Activated naive CD4-positive, alpha-beta T cell treated with anti-CD3 and anti-CD28 coated beads, Interleukin-2, amount 10 ng/mL, durations not matched to agents 7 days and 5 days (primary cell): ENCODE data around the gene MKLN1.

Experiments used
- CTCF ChIA-PET: fragments of 350-600 bp; sonication (Branson Sonifier 250); formaldehyde crosslinking; loops from one replicate; lab custom pipeline; 2021; ENCODE audit warnings: antibody characterized with exemption; lab: Charles Lee
- DNase-seq: peaks from one replicate; pipeline ENCODE4 v3.0.0-alpha.2; 2020
- H3K27ac Mint-ChIP-seq: one replicate; pipeline ENCODE4 v1.8.0; 2021; ENCODE audit warnings: mild to moderate bottlenecking, moderate library complexity, mixed read lengths
- H3K27me3 Mint-ChIP-seq: one replicate; pipeline ENCODE4 v1.8.0; 2021; ENCODE audit warnings: mild to moderate bottlenecking, mixed read lengths
- H3K36me3 Mint-ChIP-seq: one replicate; pipeline ENCODE4 v1.8.0; 2021; ENCODE audit warnings: mixed read lengths
- H3K4me1 Mint-ChIP-seq: one replicate; pipeline ENCODE4 v1.8.0; 2021; ENCODE audit warnings: mixed read lengths
- H3K4me3 Mint-ChIP-seq: one replicate; pipeline ENCODE4 v1.8.0; 2021; ENCODE audit warnings: mild to moderate bottlenecking, moderate library complexity, mixed read lengths
- H3K9me3 Mint-ChIP-seq: one replicate; pipeline ENCODE4 v1.8.0; 2021; ENCODE audit warnings: mixed read lengths

Gene MKLN1

GRCh38 chr7:131374821-131375220, 47.1 kb downstream of the MKLN1 start:
- Mint-ChIP-seq H3K4me3 (no peak overlapping the region), H3K27ac (no peak overlapping the region), H3K4me1 (peaks cover 17% of the 10 kb centered on the region), H3K9me3 (no peaks in the 10 kb centered on the region), H3K36me3 (peaks cover 7% of the 10 kb centered on the region), H3K27me3 (no peaks in the 10 kb centered on the region)
- DNase-seq: no peak
- CTCF ChIA-PET: no interaction called here

GRCh38 chr7:131381069-131381838, 53.6 kb downstream of the MKLN1 start:
- Mint-ChIP-seq H3K9me3 (no peaks in the 10 kb centered on the region), H3K4me1 (peaks cover 4% of the 10 kb centered on the region), H3K36me3 (peaks cover 8% of the 10 kb centered on the region), H3K27ac (no peak overlapping the region), H3K4me3 (no peak overlapping the region), H3K27me3 (no peaks in the 10 kb centered on the region)
- CTCF ChIA-PET: no interaction called here
- DNase-seq: no peak

GRCh38 chr7:131383417-131384285, 56.0 kb downstream of the MKLN1 start:
- CTCF ChIA-PET: no interaction called here
- H3K27me3 Mint-ChIP-seq: no peaks in the 10 kb centered on the region
- DNase-seq: no peak
- peaks cover 4% of the 10 kb centered on the region for H3K4me1 Mint-ChIP-seq
- H3K9me3 Mint-ChIP-seq: no peaks in the 10 kb centered on the region
- H3K27ac Mint-ChIP-seq: no peak overlapping the region
- H3K4me3 Mint-ChIP-seq: no peak overlapping the region
- H3K36me3 Mint-ChIP-seq: peaks cover 10% of the 10 kb centered on the region

- peaks cover 11% of the 10 kb centered on the region for H3K36me3 Mint-ChIP-seq
- H3K9me3 Mint-ChIP-seq: no peaks in the 10 kb centered on the region
- H3K4me3 Mint-ChIP-seq: no peak overlapping the region
- H3K4me1 Mint-ChIP-seq: peaks cover 4% of the 10 kb centered on the region
- CTCF ChIA-PET: no interaction called here
- H3K27ac Mint-ChIP-seq: no peak overlapping the region
- DNase-seq: no peak
- H3K27me3 Mint-ChIP-seq: no peaks in the 10 kb centered on the region
These were observed 56.6 kb downstream of the MKLN1 start for GRCh38 chr7:131384286-131384635.

GRCh38 chr7:131385039-131385605, 57.4 kb downstream of the MKLN1 start:
- Mint-ChIP-seq H3K36me3 (peaks cover 11% of the 10 kb centered on the region), H3K9me3 (no peaks in the 10 kb centered on the region), H3K4me1 (peaks cover 4% of the 10 kb centered on the region), H3K27ac (no peak overlapping the region), H3K27me3 (no peaks in the 10 kb centered on the region), H3K4me3 (no peak overlapping the region)
- DNase-seq: no peak
- CTCF ChIA-PET: no interaction called here

GRCh38 chr7:131388126-131388525, 60.5 kb downstream of the MKLN1 start:
- no peak overlapping the region for H3K27ac Mint-ChIP-seq
- peaks cover 18% of the 10 kb centered on the region for H3K36me3 Mint-ChIP-seq
- peaks cover 9% of the 10 kb centered on the region for H3K4me1 Mint-ChIP-seq
- H3K27me3 Mint-ChIP-seq: no peaks in the 10 kb centered on the region
- H3K4me3 Mint-ChIP-seq: no peak overlapping the region
- no peaks in the 10 kb centered on the region for H3K9me3 Mint-ChIP-seq
- CTCF ChIA-PET: no interaction called here
- DNase-seq: no peak

GRCh38 chr7:131390275-131390674, 62.6 kb downstream of the MKLN1 start:
- peaks cover 5% of the 10 kb centered on the region for H3K4me1 Mint-ChIP-seq
- DNase-seq: no peak
- H3K9me3 Mint-ChIP-seq: no peaks in the 10 kb centered on the region
- H3K4me3 Mint-ChIP-seq: no peak overlapping the region
- CTCF ChIA-PET: no interaction called here
- H3K27me3 Mint-ChIP-seq: no peaks in the 10 kb centered on the region
- no peak overlapping the region for H3K27ac Mint-ChIP-seq
- peaks cover 18% of the 10 kb centered on the region for H3K36me3 Mint-ChIP-seq

GRCh38 chr7:131391145-131391544, 63.5 kb downstream of the MKLN1 start:
- H3K4me3 Mint-ChIP-seq: no peak overlapping the region
- CTCF ChIA-PET: no interaction called here
- no peak for DNase-seq
- no peaks in the 10 kb centered on the region for H3K9me3 Mint-ChIP-seq
- peaks cover 5% of the 10 kb centered on the region for H3K4me1 Mint-ChIP-seq
- H3K27me3 Mint-ChIP-seq: no peaks in the 10 kb centered on the region
- H3K27ac Mint-ChIP-seq: no peak overlapping the region
- peaks cover 17% of the 10 kb centered on the region for H3K36me3 Mint-ChIP-seq

GRCh38 chr7:131400681-131401176, 73.1 kb downstream of the MKLN1 start:
- Mint-ChIP-seq H3K27ac (no peak overlapping the region), H3K27me3 (no peaks in the 10 kb centered on the region), H3K4me3 (no peak overlapping the region), H3K36me3 (peaks cover 39% of the 10 kb centered on the region), H3K9me3 (no peaks in the 10 kb centered on the region), H3K4me1 (no peaks in the 10 kb centered on the region)
- DNase-seq: no peak
- CTCF ChIA-PET: interaction anchor here (0.7 kb wide), 1 partner anchor 24 kb away, joined by 3 read pairs; no protein-coding TSS in a partner anchor

- CTCF ChIA-PET: no interaction called here
These were observed 73.5 kb downstream of the MKLN1 start for GRCh38 chr7:131401194-131401593.

GRCh38 chr7:131403322-131403721, 75.6 kb downstream of the MKLN1 start:
- Mint-ChIP-seq H3K36me3 (peaks cover 48% of the 10 kb centered on the region), H3K27me3 (no peaks in the 10 kb centered on the region), H3K4me1 (no peaks in the 10 kb centered on the region), H3K27ac (no peak overlapping the region), H3K4me3 (no peak overlapping the region), H3K9me3 (no peaks in the 10 kb centered on the region)
- CTCF ChIA-PET: no interaction called here
- no peak for DNase-seq

More at GRCh38 chr7:131401194-131401593, 73.5 kb downstream of the MKLN1 start:
- H3K27ac Mint-ChIP-seq: no peak overlapping the region
- no peaks in the 10 kb centered on the region for H3K4me1 Mint-ChIP-seq
- no peaks in the 10 kb centered on the region for H3K9me3 Mint-ChIP-seq
- DNase-seq: no peak
- no peaks in the 10 kb centered on the region for H3K27me3 Mint-ChIP-seq
- no peak overlapping the region for H3K4me3 Mint-ChIP-seq
- peaks cover 39% of the 10 kb centered on the region for H3K36me3 Mint-ChIP-seq

GRCh38 chr7:131404226-131404911, 76.7 kb downstream of the MKLN1 start:
- CTCF ChIA-PET: no interaction called here
- peaks cover 46% of the 10 kb centered on the region for H3K36me3 Mint-ChIP-seq
- no peaks in the 10 kb centered on the region for H3K4me1 Mint-ChIP-seq

GRCh38 chr7:131409129-131409766, 81.6 kb downstream of the MKLN1 start:
- CTCF ChIA-PET: no interaction called here
- H3K27me3 Mint-ChIP-seq: no peaks in the 10 kb centered on the region
- H3K9me3 Mint-ChIP-seq: no peaks in the 10 kb centered on the region
- H3K4me3 Mint-ChIP-seq: no peak overlapping the region
- H3K27ac Mint-ChIP-seq: no peak overlapping the region
- H3K36me3 Mint-ChIP-seq: peaks cover 25% of the 10 kb centered on the region
- DNase-seq: no peak
- no peaks in the 10 kb centered on the region for H3K4me1 Mint-ChIP-seq

More at GRCh38 chr7:131404226-131404911, 76.7 kb downstream of the MKLN1 start:
- H3K4me3 Mint-ChIP-seq: no peak overlapping the region
- H3K9me3 Mint-ChIP-seq: no peaks in the 10 kb centered on the region
- H3K27me3 Mint-ChIP-seq: no peaks in the 10 kb centered on the region
- no peak overlapping the region for H3K27ac Mint-ChIP-seq
- no peak for DNase-seq
